Progenitor cell of endocrine pancreas (in vitro differentiated cells): Measurements from ENCODE around the gene GNG12. TPM values are rescaled to one million over a fixed set of nuclear protein-coding genes. Genes with fewer than 3 reads are reported as not detected.

ENCODE experiments used
- DNase-seq: peaks from one replicate; pipeline ENCODE4 v3.0.0; 2021; ENCODE audit warnings: low spot score; ENCODE audit not compliant: unreplicated experiment
- H3K27ac Mint-ChIP-seq: 2 replicates; pipeline ENCODE4 v1.8.0; 2021; ENCODE audit warnings: mild to moderate bottlenecking, moderate library complexity, mixed read lengths
- H3K27me3 Mint-ChIP-seq: 2 replicates; pipeline ENCODE4 v1.8.0; 2021; ENCODE audit warnings: mixed read lengths
- H3K36me3 Mint-ChIP-seq: 2 replicates; pipeline ENCODE4 v1.8.0; 2022; ENCODE audit warnings: mixed read lengths; ENCODE audit not compliant: insufficient read depth
- H3K4me1 Mint-ChIP-seq: 2 replicates; pipeline ENCODE4 v1.8.0; 2021; ENCODE audit warnings: low read depth, mixed read lengths
- H3K4me3 Mint-ChIP-seq: 2 replicates; pipeline ENCODE4 v1.8.0; 2021; ENCODE audit warnings: low read depth, mild to moderate bottlenecking, moderate library complexity, mixed read lengths
- H3K9me3 Mint-ChIP-seq: 2 replicates; pipeline ENCODE4 v1.8.0; 2021; ENCODE audit warnings: low read depth, mixed read lengths
- total RNA-seq: library from RNA; stranded (reverse); gene quantifications from 2 replicates; pipeline ENCODE4 v1.2.1, GENCODE V29; 2021
- TF ChIP-seq, protein P1 (sequence below): fragments of 200-600 bp; sonication (generic); IDR thresholded peaks from one replicate; pipeline ENCODE4 v1.5.0; 2021; ENCODE audit warnings: antibody characterized with exemption, mild to moderate bottlenecking; ENCODE audit not compliant: unreplicated experiment

Gene GNG12
- total RNA-seq, 1 donor from 2014 or later, result 8.9 TPM

DNA sequence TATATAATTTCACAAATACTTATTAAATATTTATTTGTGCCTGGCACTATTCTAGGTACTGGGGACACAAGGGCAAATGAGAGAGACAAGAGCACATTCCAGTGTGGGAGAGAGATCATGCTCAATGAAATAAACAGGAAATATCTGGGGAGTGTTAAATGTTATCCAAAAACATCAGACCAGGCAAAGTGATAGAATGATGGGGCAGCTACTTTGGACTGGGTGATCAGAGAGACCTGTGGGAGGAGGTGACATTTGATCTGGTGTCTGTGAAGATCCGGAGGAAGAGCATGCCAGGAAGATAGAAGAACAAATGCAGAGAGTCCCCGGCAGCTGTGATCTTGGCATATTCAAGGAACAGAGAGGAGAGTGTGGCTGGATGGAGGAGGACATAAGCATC is 27.5 kb upstream of the GNG12 start:
- no peaks in the 10 kb centered on the region for H3K9me3 Mint-ChIP-seq
- H3K36me3 Mint-ChIP-seq, result no peaks in the 10 kb centered on the region
- DNase-seq, result no peak

DNA sequence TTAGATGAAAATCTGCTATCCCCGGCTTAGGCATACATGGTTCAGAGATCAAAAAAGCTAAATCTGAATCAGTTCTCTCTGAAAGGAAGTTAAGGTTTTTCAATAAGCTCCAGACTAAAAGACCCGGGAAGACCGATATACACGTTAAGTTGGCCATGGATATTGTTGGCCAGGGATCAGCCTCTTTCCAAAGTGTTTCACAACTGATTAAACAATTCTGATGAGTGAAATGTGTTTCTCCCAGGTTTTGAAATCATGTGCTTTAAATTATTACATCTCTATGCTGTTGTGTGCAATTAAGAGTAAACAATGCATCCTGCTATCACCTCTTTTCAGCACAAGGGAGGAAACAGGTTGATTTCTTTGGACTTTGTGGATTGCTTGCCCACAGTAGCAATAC is 23.7 kb upstream of the GNG12 start:
- no peaks in the 10 kb centered on the region for H3K36me3 Mint-ChIP-seq
- peaks cover 1% of the 10 kb centered on the region for H3K4me1 Mint-ChIP-seq
- H3K27ac Mint-ChIP-seq, result no peak overlapping the region
- H3K9me3 Mint-ChIP-seq, result no peaks in the 10 kb centered on the region
- no peak overlapping the region for H3K4me3 Mint-ChIP-seq
- TF ChIP-seq, protein P1, sequence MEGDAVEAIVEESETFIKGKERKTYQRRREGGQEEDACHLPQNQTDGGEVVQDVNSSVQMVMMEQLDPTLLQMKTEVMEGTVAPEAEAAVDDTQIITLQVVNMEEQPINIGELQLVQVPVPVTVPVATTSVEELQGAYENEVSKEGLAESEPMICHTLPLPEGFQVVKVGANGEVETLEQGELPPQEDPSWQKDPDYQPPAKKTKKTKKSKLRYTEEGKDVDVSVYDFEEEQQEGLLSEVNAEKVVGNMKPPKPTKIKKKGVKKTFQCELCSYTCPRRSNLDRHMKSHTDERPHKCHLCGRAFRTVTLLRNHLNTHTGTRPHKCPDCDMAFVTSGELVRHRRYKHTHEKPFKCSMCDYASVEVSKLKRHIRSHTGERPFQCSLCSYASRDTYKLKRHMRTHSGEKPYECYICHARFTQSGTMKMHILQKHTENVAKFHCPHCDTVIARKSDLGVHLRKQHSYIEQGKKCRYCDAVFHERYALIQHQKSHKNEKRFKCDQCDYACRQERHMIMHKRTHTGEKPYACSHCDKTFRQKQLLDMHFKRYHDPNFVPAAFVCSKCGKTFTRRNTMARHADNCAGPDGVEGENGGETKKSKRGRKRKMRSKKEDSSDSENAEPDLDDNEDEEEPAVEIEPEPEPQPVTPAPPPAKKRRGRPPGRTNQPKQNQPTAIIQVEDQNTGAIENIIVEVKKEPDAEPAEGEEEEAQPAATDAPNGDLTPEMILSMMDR, result no peak
- no peak for DNase-seq
- H3K27me3 Mint-ChIP-seq, result peaks cover 10% of the 10 kb centered on the region

More for the DNA sequence above, 27.5 kb upstream of the GNG12 start:
- TF ChIP-seq, protein P1, result no peak
- Mint-ChIP-seq H3K27me3 (peaks cover 10% of the 10 kb centered on the region), H3K4me3 (no peak overlapping the region), H3K27ac (no peak overlapping the region), H3K4me1 (peaks cover 1% of the 10 kb centered on the region)

DNA sequence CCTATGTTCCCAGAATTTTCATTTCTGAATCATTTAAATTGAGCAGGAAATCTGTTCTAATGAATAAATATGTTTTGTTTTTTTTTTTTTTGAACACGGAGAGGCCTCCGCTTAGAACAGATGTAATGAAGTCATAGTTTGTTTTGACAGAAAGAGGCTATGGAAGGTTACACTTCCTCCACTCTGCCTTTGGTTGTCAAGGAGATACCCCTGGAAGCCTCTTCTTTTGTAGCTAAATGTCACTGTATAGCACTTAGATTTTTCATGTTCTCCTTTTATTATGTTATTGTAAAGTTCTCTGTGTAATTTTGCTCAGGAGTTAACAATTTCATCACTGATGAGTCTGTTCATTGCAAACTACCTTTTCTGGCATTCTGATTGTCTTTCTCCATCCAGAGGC is 22.7 kb upstream of the GNG12 start:
- no peak for DNase-seq
- TF ChIP-seq, protein P1, result no peak
- H3K9me3 Mint-ChIP-seq, result no peaks in the 10 kb centered on the region
- peaks cover 1% of the 10 kb centered on the region for H3K4me1 Mint-ChIP-seq
- no peak overlapping the region for H3K27ac Mint-ChIP-seq
- peaks cover 9% of the 10 kb centered on the region for H3K27me3 Mint-ChIP-seq
- H3K4me3 Mint-ChIP-seq, result no peak overlapping the region
- no peaks in the 10 kb centered on the region for H3K36me3 Mint-ChIP-seq

DNA sequence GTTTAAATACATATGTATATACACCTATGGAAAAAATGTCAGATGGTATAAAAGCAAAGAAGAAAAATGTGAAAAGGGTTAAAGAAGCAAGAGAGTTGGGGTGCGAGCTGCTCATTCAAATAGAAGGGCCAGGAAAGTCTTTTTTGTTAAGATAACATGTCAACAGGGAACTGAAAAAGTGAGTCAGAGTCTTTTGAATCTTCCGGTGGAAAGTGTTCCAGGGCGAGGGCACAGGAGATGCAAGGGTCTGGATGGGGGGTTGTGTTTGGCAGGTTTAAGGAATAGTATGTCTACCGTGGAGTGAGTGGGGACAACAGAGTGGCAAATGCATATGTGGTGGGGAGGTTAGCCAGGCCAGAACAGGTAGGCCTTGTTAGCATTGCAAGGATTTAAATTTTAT is 22.2 kb upstream of the GNG12 start:
- H3K4me1 Mint-ChIP-seq, result peaks cover 1% of the 10 kb centered on the region
- H3K27ac Mint-ChIP-seq, result no peak overlapping the region
- peaks cover 7% of the 10 kb centered on the region for H3K27me3 Mint-ChIP-seq
- TF ChIP-seq, protein P1, result no peak
- H3K9me3 Mint-ChIP-seq, result no peaks in the 10 kb centered on the region
- no peak for DNase-seq
- no peaks in the 10 kb centered on the region for H3K36me3 Mint-ChIP-seq
- no peak overlapping the region for H3K4me3 Mint-ChIP-seq

DNA sequence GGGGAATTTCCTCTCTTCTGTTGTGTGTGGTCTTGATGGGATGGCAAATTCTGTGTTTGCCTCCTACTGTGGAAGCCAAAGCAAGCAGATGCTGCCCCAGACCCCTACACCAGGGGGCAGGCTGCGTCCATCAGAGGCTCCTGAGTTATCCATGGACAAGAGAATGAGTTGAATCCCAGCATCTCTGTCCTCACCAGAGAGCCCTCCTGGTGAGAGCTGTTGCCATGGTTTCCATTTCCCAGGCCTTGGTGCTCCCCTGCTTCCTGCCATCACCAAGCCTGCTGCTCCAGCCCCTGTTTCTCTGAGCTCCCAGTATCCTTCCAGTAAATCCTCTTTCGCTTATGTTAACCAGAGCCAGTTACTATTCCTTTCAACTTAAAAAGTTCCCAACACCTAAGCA is 20.4 kb upstream of the GNG12 start:
- Mint-ChIP-seq H3K4me1 (peaks cover 1% of the 10 kb centered on the region), H3K36me3 (no peaks in the 10 kb centered on the region), H3K4me3 (no peak overlapping the region), H3K27me3 (peaks cover 9% of the 10 kb centered on the region), H3K9me3 (no peaks in the 10 kb centered on the region), H3K27ac (no peak overlapping the region)
- TF ChIP-seq, protein P1, result peak; percentile 89
- peak; percentile 47 for DNase-seq
